GM23248 (cell line): Measurements from ENCODE around the gene FAM174C. TPM values are rescaled to one million over a fixed set of nuclear protein-coding genes. Genes with fewer than 3 reads are reported as not detected.

ENCODE experiments used
- DNase-seq: peaks from one replicate; pipeline ENCODE4 v3.0.0-alpha.2; 2015
- H2AFZ ChIP-seq: fragments of 200-600 bp; sonication (generic); 2 replicates; pipeline ENCODE4 v1.6.1; 2016; ENCODE audit warnings: antibody characterized with exemption
- H3F3A ChIP-seq: fragments of 200-600 bp; sonication (generic); 2 replicates; pipeline ENCODE4 v1.6.1; 2016; ENCODE audit warnings: mild to moderate bottlenecking, antibody characterized with exemption, mixed run types; ENCODE audit not compliant: insufficient read depth
- H3K27ac ChIP-seq: fragments of 200-600 bp; sonication (generic); 2 replicates; pipeline ENCODE4 v1.5.1; 2016; ENCODE audit warnings: mild to moderate bottlenecking
- H3K27me3 ChIP-seq: fragments of 200-600 bp; sonication (generic); replicated peaks from 2 replicates; pipeline ENCODE4 v1.6.1; 2016; ENCODE audit warnings: mild to moderate bottlenecking; ENCODE audit not compliant: insufficient read depth
- H3K36me3 ChIP-seq: fragments of 200-600 bp; sonication (generic); 2 replicates; pipeline ENCODE4 v1.6.1; 2016; ENCODE audit warnings: low read depth, mild to moderate bottlenecking
- H3K4me1 ChIP-seq: fragments of 200-600 bp; sonication (generic); 2 replicates; pipeline ENCODE4 v1.6.1; 2016; ENCODE audit warnings: mild to moderate bottlenecking; ENCODE audit not compliant: insufficient read depth
- H3K4me2 ChIP-seq: fragments of 200-600 bp; sonication (generic); one replicate; pipeline ENCODE4 v1.6.1; 2016; ENCODE audit warnings: mild to moderate bottlenecking; ENCODE audit not compliant: unreplicated experiment
- H3K4me3 ChIP-seq: fragments of 200-600 bp; sonication (generic); 2 replicates; pipeline ENCODE4 v1.5.1; 2016; ENCODE audit warnings: mild to moderate bottlenecking
- H3K79me2 ChIP-seq: fragments of 200-600 bp; sonication (generic); 2 replicates; pipeline ENCODE4 v1.6.1; 2016; ENCODE audit warnings: mild to moderate bottlenecking; ENCODE audit not compliant: insufficient read depth
- H3K9ac ChIP-seq: fragments of 200-600 bp; sonication (generic); 2 replicates; pipeline ENCODE4 v1.6.1; 2016; ENCODE audit warnings: mild to moderate bottlenecking
- H3K9me2 ChIP-seq: fragments of 200-600 bp; sonication (generic); 2 replicates; pipeline ENCODE4 v1.6.1; 2016; ENCODE audit warnings: mixed run types, mild to moderate bottlenecking, moderate library complexity; ENCODE audit not compliant: insufficient read depth
- H3K9me3 ChIP-seq: fragments of 200-600 bp; sonication (generic); one replicate; pipeline ENCODE4 v1.6.1; 2017; ENCODE audit warnings: low read depth
- H4K20me1 ChIP-seq: fragments of 200-600 bp; sonication (generic); 2 replicates; pipeline ENCODE4 v1.6.0; 2016; ENCODE audit not compliant: insufficient read depth
- EZH2 ChIP-seq: fragments of 200-600 bp; sonication (generic); IDR thresholded peaks from 2 replicates; pipeline ENCODE4 v1.6.1; 2018; ENCODE audit warnings: antibody characterized with exemption, mild to moderate bottlenecking; ENCODE audit not compliant: insufficient read depth, poor library complexity, severe bottlenecking
- EZH2phosphoT487 ChIP-seq: fragments of 200-600 bp; sonication (generic); IDR thresholded peaks from 2 replicates; pipeline ENCODE4 v1.6.1; 2018; ENCODE audit warnings: antibody characterized with exemption, moderate library complexity, mild to moderate bottlenecking, low read depth; ENCODE audit not compliant: insufficient read depth
- WGBS, 2 experiments: methylation state at CpG; one replicate each; pipeline ENCODE4 v1.1.6; 2015 to 2017; ENCODE audit warnings: low lambda C conversion rate in 2 of 2, low coverage in 1 of 2; ENCODE audit errors: missing lambda C conversion rate in 2 of 2; 5-methylcytosine and 5-hydroxymethylcytosine counted together
- in situ Hi-C: fragments of 300-500 bp; cut with MboI; formaldehyde crosslinking; loops from 2 replicates; pipeline ENCODE4 v1.15.0; 2020
- polyA plus RNA-seq: library from polyadenylated mRNA; unstranded; fragments of >200 nt; fragmentation: Nextera tagmentation; extraction: Ambion mirVana; gene quantifications from 2 replicates; pipeline ENCODE4 v1.2.1, GENCODE V29; 2016
- total RNA-seq: library from RNA; depleted of rRNA; stranded (reverse); fragments of >200 nt; shearing (Covaris generic); gene quantifications from 2 replicates; pipeline ENCODE4 v1.2.3, GENCODE V29; 2014

FAM174C gene
- total and polyA plus RNA-seq, 2 experiments from 2014 or later: 81.6 to 84.5 TPM

- no peak for DNase-seq
- no peaks in the 10 kb centered on the region for H4K20me1 ChIP-seq
- H3K27me3 ChIP-seq: no peaks in the 10 kb centered on the region
- H2AFZ ChIP-seq: no peak overlapping the region
- no peaks in the 10 kb centered on the region for H3K36me3 ChIP-seq
- 0 out of 2 replicates have a peak, but pooled peaks cover 5% of the 10 kb centered on the region for H3K4me1 ChIP-seq
- H3K4me3 ChIP-seq: no peak overlapping the region
- H3K27ac ChIP-seq: no peak overlapping the region
- H3K4me2 ChIP-seq: no peak overlapping the region
- no peaks in the 10 kb centered on the region for H3K79me2 ChIP-seq
- H3K9me3 ChIP-seq: no peaks in the 10 kb centered on the region
- WGBS, 2 experiments: 95 to 97% methylated on average over 29 to 44 of the region's 45 CpGs
- TF ChIP-seq EZH2 (no peak), EZH2phosphoT487 (no peak)
- in situ Hi-C loops: no loop called here
- H3K9ac ChIP-seq: no peak overlapping the region
- H3F3A ChIP-seq: peaks cover 16% of the 10 kb centered on the region
- no peaks in the 10 kb centered on the region for H3K9me2 ChIP-seq
Measured at GRCh38 chr19:1234051-1234954, 41.0 kb upstream of the FAM174C start.

GRCh38 chr19:1234955-1235380 lies 40.4 kb upstream of the FAM174C start:
- no peaks in the 10 kb centered on the region for H3K27me3 ChIP-seq
- no peaks in the 10 kb centered on the region for H3K79me2 ChIP-seq
- no peaks in the 10 kb centered on the region for H3K9me2 ChIP-seq
- H2AFZ ChIP-seq: no peak overlapping the region
- in situ Hi-C loops: no loop called here
- no peak overlapping the region for H3K27ac ChIP-seq
- H3K36me3 ChIP-seq: no peaks in the 10 kb centered on the region
- H3F3A ChIP-seq: peaks cover 21% of the 10 kb centered on the region
- no peak overlapping the region for H3K4me2 ChIP-seq
- 92 to 97% methylated on average over 16 to 43 of the region's 43 CpGs for WGBS, 2 experiments
- H3K9ac ChIP-seq: no peak overlapping the region
- H4K20me1 ChIP-seq: no peaks in the 10 kb centered on the region
- TF ChIP-seq EZH2phosphoT487: no peak
- no peak for TF ChIP-seq EZH2
- H3K9me3 ChIP-seq: no peaks in the 10 kb centered on the region
- no peak for DNase-seq
- no peak overlapping the region for H3K4me3 ChIP-seq
- H3K4me1 ChIP-seq: 0 out of 2 replicates have a peak, but pooled peaks cover 5% of the 10 kb centered on the region

DNA sequence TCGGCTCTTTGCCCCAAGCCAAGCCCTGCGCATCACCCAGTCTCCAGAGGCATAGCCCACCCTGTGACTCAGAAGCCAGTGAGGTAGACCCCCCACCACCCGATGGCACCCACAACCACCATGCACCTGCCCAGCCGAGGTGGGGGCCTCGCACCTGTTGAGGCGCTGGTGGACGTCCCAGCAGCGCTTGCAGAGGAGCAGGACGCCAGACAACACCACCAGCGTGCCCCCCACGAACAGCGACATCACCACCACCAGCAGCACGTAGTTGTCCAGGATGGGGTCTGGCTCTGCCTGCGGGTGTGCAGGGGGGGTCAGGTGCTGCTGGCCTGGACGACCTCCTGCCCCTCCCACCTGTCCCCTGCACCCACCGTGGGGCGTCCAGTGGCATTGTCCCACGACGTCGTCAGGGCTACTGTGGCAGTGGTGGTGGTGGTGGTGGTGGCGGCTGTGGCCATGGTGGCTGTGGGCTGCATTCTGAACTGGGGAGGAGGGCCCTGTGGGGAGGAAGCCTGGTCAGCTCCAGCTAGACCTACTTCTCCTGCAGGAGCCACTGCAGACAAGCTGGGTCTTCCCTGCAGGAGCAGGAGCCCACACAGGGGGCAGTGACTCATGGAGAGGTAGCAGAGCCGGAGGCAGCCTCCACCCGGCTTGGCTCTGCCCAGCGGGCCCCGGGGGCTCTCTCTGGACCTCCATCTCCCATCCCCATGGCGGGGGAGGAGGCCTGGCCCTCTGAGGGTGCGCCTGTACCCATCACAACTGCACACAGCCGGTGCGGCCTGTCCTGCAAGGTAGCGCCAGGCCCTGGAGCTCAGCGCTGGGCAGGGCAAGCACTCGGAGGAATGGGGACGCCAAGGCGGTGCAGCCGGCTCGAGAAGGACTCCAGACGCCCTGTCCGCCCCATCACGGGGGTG lies 39.4 kb upstream of the FAM174C start:
- H3K79me2 ChIP-seq: no peaks in the 10 kb centered on the region
- H2AFZ ChIP-seq: no peak overlapping the region
- H3K9me2 ChIP-seq: no peaks in the 10 kb centered on the region
- no peaks in the 10 kb centered on the region for H3K27me3 ChIP-seq
- no peaks in the 10 kb centered on the region for H3K36me3 ChIP-seq
- no peaks in the 10 kb centered on the region for H3K9me3 ChIP-seq
- peaks cover 21% of the 10 kb centered on the region for H3F3A ChIP-seq
- in situ Hi-C loops: no loop called here
- no peak for TF ChIP-seq EZH2phosphoT487
- no peak for TF ChIP-seq EZH2
- peak overlapping the region; percentile 53; the same call in 1 of the 2 replicates for H3K9ac ChIP-seq
- H3K4me2 ChIP-seq: peak overlapping the region; percentile 20
- H3K4me3 ChIP-seq: peak overlapping the region; percentile 53
- H3K27ac ChIP-seq: no peak overlapping the region
- 77 to 84% methylated on average over 34 to 39 of the region's 39 CpGs for WGBS, 2 experiments
- peaks cover 7% of the 10 kb centered on the region; the same call in 1 of the 2 replicates for H3K4me1 ChIP-seq
- peak; percentile 58 for DNase-seq
- no peaks in the 10 kb centered on the region for H4K20me1 ChIP-seq

- Histone ChIP-seq H3K27me3 (no peaks in the 10 kb centered on the region), H3K4me3 (peak overlapping the region; percentile 78), H3K4me2 (peak overlapping the region; percentile 74), H3K9me3 (no peaks in the 10 kb centered on the region), H3K9ac (peak overlapping the region; percentile 76), H3K36me3 (no peaks in the 10 kb centered on the region), H3K9me2 (no peaks in the 10 kb centered on the region), H4K20me1 (no peaks in the 10 kb centered on the region), H2AFZ (no peak overlapping the region), H3K4me1 (peaks cover 13% of the 10 kb centered on the region), H3F3A (peaks cover 21% of the 10 kb centered on the region), H3K27ac (no peak overlapping the region), H3K79me2 (0 out of 2 replicates have a peak, but pooled peaks cover 4% of the 10 kb centered on the region)
- 21 to 41% methylated on average over 11 to 22 of the region's 42 CpGs for WGBS, 2 experiments
- in situ Hi-C loops: no loop called here
- TF ChIP-seq EZH2: no peak
- no peak for TF ChIP-seq EZH2phosphoT487
- peak; percentile 49 for DNase-seq
Measured at GRCh38 chr19:1236576-1236975, 38.8 kb upstream of the FAM174C start.
